ENCODE measurements around the gene KCNK7.

- TF ChIP-seq CTCF (IDR thresholded peaks at IDR 0.05) (no peak), POLR2A (IDR thresholded peaks at IDR 0.05) (no peak)
These were observed 14.8 kb upstream of the KCNK7 start for GRCh38 chr11:65610404-65610803.
